Activated effector memory CD4-positive, alpha-beta T cell treated with Interleukin-2 at 50 U/mL for 16 hours (primary cell): ENCODE measurements around the gene DENND2D.

Experiments used
- DNase-seq: peaks from one replicate; pipeline ENCODE4 v3.0.0-alpha.2; 2020

DENND2D gene

GRCh38 chr1:111199881-111200801 lies at the start of gene DENND2D:
Gene DENND2D (minus strand): TSS chr1:111200646. CDS start chr1:111200459, 187 bp downstream.
- DNase-seq = peak; percentile 51

- no peak for DNase-seq
Measured at GRCh38 chr1:111249960-111250359, 49.5 kb upstream of the DENND2D start.

GRCh38 chr1:111247125-111247838 lies 46.8 kb upstream of the DENND2D start:
- no peak for DNase-seq

- no peak for DNase-seq
Measured at GRCh38 chr1:111242805-111243523, 42.5 kb upstream of the DENND2D start.

- DNase-seq = no peak
Measured at GRCh38 chr1:111241797-111242196, 41.4 kb upstream of the DENND2D start.

GRCh38 chr1:111238056-111238795 lies 37.8 kb upstream of the DENND2D start:
- DNase-seq = no peak

GRCh38 chr1:111236806-111237205 lies 36.4 kb upstream of the DENND2D start:
- no peak for DNase-seq

- no peak for DNase-seq
Measured at GRCh38 chr1:111236379-111236778, 35.9 kb upstream of the DENND2D start.

GRCh38 chr1:111234866-111235265 lies 34.4 kb upstream of the DENND2D start:
- DNase-seq = no peak

GRCh38 chr1:111234258-111234657 lies 33.8 kb upstream of the DENND2D start:
- no peak for DNase-seq

GRCh38 chr1:111232134-111232533 lies 31.7 kb upstream of the DENND2D start:
- no peak for DNase-seq

GRCh38 chr1:111228748-111229126 lies 28.3 kb upstream of the DENND2D start:
- DNase-seq = no peak

- no peak for DNase-seq
Measured at GRCh38 chr1:111227851-111228747, 27.7 kb upstream of the DENND2D start.

- DNase-seq = no peak
Measured at GRCh38 chr1:111227434-111227833, 27.0 kb upstream of the DENND2D start, which contains the start of gene CHI3L2. Gene CHI3L2 (plus strand): TSS chr1:111227713. CDS start chr1:111227730, 17 bp downstream.

GRCh38 chr1:111225717-111226400 lies 25.4 kb upstream of the DENND2D start:
- DNase-seq = no peak

GRCh38 chr1:111225091-111225490 lies 24.6 kb upstream of the DENND2D start:
- no peak for DNase-seq

GRCh38 chr1:111223126-111223685 lies 22.8 kb upstream of the DENND2D start:
- no peak for DNase-seq

GRCh38 chr1:111222308-111223125 lies 22.1 kb upstream of the DENND2D start:
- DNase-seq = peak; percentile 58

- no peak for DNase-seq
Measured at GRCh38 chr1:111221633-111222291, 21.3 kb upstream of the DENND2D start.
